ENCODE data around the gene TMEM120A. TPM values are rescaled to one million over a fixed set of nuclear protein-coding genes. Genes with fewer than 3 reads are reported as not detected.

TMEM120A gene
- total RNA-seq, 1 donor from 2014 or later: 34.2 TPM

DNA sequence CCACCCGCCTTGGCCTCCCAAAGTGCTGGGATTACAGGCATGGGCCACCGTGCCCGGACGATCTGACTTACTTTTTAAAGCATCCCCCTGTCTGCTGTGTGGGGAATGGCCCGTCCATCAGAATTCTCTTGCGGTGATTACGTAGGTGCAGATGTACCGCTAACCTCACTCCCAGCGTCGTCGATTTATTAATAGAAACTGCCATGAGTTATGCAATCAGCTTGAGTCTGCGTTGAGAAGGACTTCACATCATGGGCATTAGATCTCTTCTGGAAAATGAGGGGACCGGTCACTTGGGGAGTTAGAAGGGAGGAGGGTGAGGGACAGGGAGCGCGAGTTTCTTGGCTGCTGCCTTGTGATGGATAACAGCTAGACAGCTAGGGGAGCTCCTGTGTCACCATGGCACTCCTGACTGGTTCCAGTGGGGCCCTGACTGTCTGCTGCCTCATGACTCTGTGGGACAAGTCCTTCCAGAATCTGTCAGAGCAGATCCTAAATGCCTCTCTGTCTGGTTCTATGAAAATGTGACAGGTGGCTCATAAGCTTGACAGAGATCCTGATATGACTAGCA is 44.2 kb downstream of the TMEM120A start:
- Histone ChIP-seq H3K9me3 (ENCODE audit: insufficient read depth, low read depth, low read length) (no peaks in the 10 kb centered on the region), H2AFZ (ENCODE audit: low read depth, low read length) (no peak overlapping the region), H3K36me3 (ENCODE audit: insufficient read depth, low read length) (no peaks in the 10 kb centered on the region), H3K4me3 (ENCODE audit: insufficient read depth, low read depth, low read length) (no peak overlapping the region), H4K20me1 (ENCODE audit: insufficient read depth, low read length) (peaks cover 38% of the 10 kb centered on the region), H3K27me3 (ENCODE audit: insufficient read depth, low read length) (no peaks in the 10 kb centered on the region), H3K4me1 (ENCODE audit: insufficient read depth, low read length) (no peaks in the 10 kb centered on the region), H3K9ac (ENCODE audit: low read length) (no peak overlapping the region), H3K4me2 (ENCODE audit: low read length) (no peak overlapping the region), H3K79me2 (ENCODE audit: insufficient read depth, low read length) (peaks cover 7% of the 10 kb centered on the region), H3K27ac (ENCODE audit: low read depth, low read length) (no peak overlapping the region)
- Mint-ChIP-seq H3K9me3 (ENCODE audit: unreplicated experiment) (no peaks in the 10 kb centered on the region), H3K27ac (ENCODE audit: unreplicated experiment) (no peak overlapping the region), H3K4me3 (ENCODE audit: unreplicated experiment) (no peak overlapping the region), H3K27me3 (ENCODE audit: low read depth, unreplicated experiment) (no peaks in the 10 kb centered on the region), H3K4me1 (ENCODE audit: low read depth, unreplicated experiment) (peaks cover 7% of the 10 kb centered on the region), H3K36me3 (ENCODE audit: low read depth, unreplicated experiment) (peaks cover 13% of the 10 kb centered on the region)
- FAIRE-seq: no peak
- no peak for DNase-seq (ENCODE audit: low read depth)
- TF ChIP-seq CTCF (IDR thresholded peaks at IDR 0.05; ENCODE audit: insufficient read depth, low read depth, low read length) (no peak), EZH2 (IDR thresholded peaks at IDR 0.05; ENCODE audit: insufficient read depth, low read length) (no peak)

DNA sequence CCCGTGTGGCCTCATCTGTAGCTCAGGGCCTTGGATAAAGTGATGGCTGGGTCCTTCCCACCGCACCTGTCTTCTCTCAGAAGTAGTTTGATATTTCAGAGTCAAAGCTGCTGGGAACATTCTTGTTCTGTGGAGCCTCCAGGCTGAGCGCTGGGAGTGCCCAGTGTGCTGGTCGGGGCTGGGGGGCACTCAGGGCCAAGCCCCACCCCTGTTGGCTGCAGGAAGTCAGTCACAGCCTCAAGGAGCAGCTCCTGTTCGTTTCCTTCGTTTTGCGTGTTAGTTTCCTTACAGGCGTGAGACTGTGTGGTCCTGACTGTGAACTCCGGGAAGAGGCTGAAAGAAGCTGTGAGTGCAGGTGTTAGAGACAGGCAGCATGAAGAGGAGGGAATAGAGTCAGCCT is 46.2 kb downstream of the TMEM120A start:
- no peaks in the 10 kb centered on the region for H3K27me3 ChIP-seq (ENCODE audit: insufficient read depth, low read length)
- H3K9me3 ChIP-seq (ENCODE audit: insufficient read depth, low read depth, low read length): no peaks in the 10 kb centered on the region
- H3K36me3 Mint-ChIP-seq (ENCODE audit: low read depth, unreplicated experiment): peaks cover 10% of the 10 kb centered on the region
- DNase-seq (ENCODE audit: low read depth): no peak
- FAIRE-seq: no peak
- H3K79me2 ChIP-seq (ENCODE audit: insufficient read depth, low read length): peaks cover 12% of the 10 kb centered on the region
- peaks cover 9% of the 10 kb centered on the region for H3K4me1 Mint-ChIP-seq (ENCODE audit: low read depth, unreplicated experiment)
- no peak overlapping the region for H3K27ac ChIP-seq (ENCODE audit: low read depth, low read length)
- no peak overlapping the region for H3K9ac ChIP-seq (ENCODE audit: low read length)
- H3K4me3 Mint-ChIP-seq (ENCODE audit: unreplicated experiment): no peak overlapping the region
- peaks cover 7% of the 10 kb centered on the region for H3K4me1 ChIP-seq (ENCODE audit: insufficient read depth, low read length)
- no peaks in the 10 kb centered on the region for H3K27me3 Mint-ChIP-seq (ENCODE audit: low read depth, unreplicated experiment)
- H3K27ac Mint-ChIP-seq (ENCODE audit: unreplicated experiment): no peak overlapping the region
- H3K4me2 ChIP-seq (ENCODE audit: low read length): no peak overlapping the region
- no peaks in the 10 kb centered on the region for H3K9me3 Mint-ChIP-seq (ENCODE audit: unreplicated experiment)
- H2AFZ ChIP-seq (ENCODE audit: low read depth, low read length): no peak overlapping the region
- no peaks in the 10 kb centered on the region for H3K36me3 ChIP-seq (ENCODE audit: insufficient read depth, low read length)
- TF ChIP-seq CTCF (IDR thresholded peaks at IDR 0.05; ENCODE audit: insufficient read depth, low read depth, low read length): no peak
- no peak for TF ChIP-seq EZH2 (IDR thresholded peaks at IDR 0.05; ENCODE audit: insufficient read depth, low read length)
- H3K4me3 ChIP-seq (ENCODE audit: insufficient read depth, low read depth, low read length): no peak overlapping the region
- H4K20me1 ChIP-seq (ENCODE audit: insufficient read depth, low read length): peaks cover 45% of the 10 kb centered on the region

- no peaks in the 10 kb centered on the region for H3K27me3 ChIP-seq (ENCODE audit: insufficient read depth, low read length)
- no peak overlapping the region for H3K27ac Mint-ChIP-seq (ENCODE audit: unreplicated experiment)
- peaks cover 7% of the 10 kb centered on the region for H3K4me1 ChIP-seq (ENCODE audit: insufficient read depth, low read length)
- H3K4me3 Mint-ChIP-seq (ENCODE audit: unreplicated experiment): no peak overlapping the region
- H3K9me3 ChIP-seq (ENCODE audit: insufficient read depth, low read depth, low read length): no peaks in the 10 kb centered on the region
- FAIRE-seq (no peak), DNase-seq (ENCODE audit: low read depth) (no peak)
- no peak overlapping the region for H3K4me3 ChIP-seq (ENCODE audit: insufficient read depth, low read depth, low read length)
- no peak overlapping the region for H3K27ac ChIP-seq (ENCODE audit: low read depth, low read length)
- H3K9ac ChIP-seq (ENCODE audit: low read length): no peak overlapping the region
- TF ChIP-seq EZH2 (IDR thresholded peaks at IDR 0.05; ENCODE audit: insufficient read depth, low read length): no peak
- no peak for TF ChIP-seq CTCF (IDR thresholded peaks at IDR 0.05; ENCODE audit: insufficient read depth, low read depth, low read length)
- H3K36me3 ChIP-seq (ENCODE audit: insufficient read depth, low read length): no peaks in the 10 kb centered on the region
- peaks cover 47% of the 10 kb centered on the region for H4K20me1 ChIP-seq (ENCODE audit: insufficient read depth, low read length)
- H2AFZ ChIP-seq (ENCODE audit: low read depth, low read length): no peak overlapping the region
- H3K79me2 ChIP-seq (ENCODE audit: insufficient read depth, low read length): peaks cover 17% of the 10 kb centered on the region
- peaks cover 10% of the 10 kb centered on the region for H3K36me3 Mint-ChIP-seq (ENCODE audit: low read depth, unreplicated experiment)
- H3K9me3 Mint-ChIP-seq (ENCODE audit: unreplicated experiment): no peaks in the 10 kb centered on the region
- H3K4me1 Mint-ChIP-seq (ENCODE audit: low read depth, unreplicated experiment): peaks cover 7% of the 10 kb centered on the region
- H3K27me3 Mint-ChIP-seq (ENCODE audit: low read depth, unreplicated experiment): no peaks in the 10 kb centered on the region
- no peak overlapping the region for H3K4me2 ChIP-seq (ENCODE audit: low read length)
Measured at GRCh38 chr7:75946207-75946855, 48.1 kb downstream of the TMEM120A start.
